Amygdala (tissue), 56 donors: ENCODE data around the gene ADD2.

Source experiments
- DNase-seq, 56 donors: peaks; one replicate each; lab custom pipeline; 2025; lab: John Stamatoyannopoulos, UW

ADD2 gene

DNA sequence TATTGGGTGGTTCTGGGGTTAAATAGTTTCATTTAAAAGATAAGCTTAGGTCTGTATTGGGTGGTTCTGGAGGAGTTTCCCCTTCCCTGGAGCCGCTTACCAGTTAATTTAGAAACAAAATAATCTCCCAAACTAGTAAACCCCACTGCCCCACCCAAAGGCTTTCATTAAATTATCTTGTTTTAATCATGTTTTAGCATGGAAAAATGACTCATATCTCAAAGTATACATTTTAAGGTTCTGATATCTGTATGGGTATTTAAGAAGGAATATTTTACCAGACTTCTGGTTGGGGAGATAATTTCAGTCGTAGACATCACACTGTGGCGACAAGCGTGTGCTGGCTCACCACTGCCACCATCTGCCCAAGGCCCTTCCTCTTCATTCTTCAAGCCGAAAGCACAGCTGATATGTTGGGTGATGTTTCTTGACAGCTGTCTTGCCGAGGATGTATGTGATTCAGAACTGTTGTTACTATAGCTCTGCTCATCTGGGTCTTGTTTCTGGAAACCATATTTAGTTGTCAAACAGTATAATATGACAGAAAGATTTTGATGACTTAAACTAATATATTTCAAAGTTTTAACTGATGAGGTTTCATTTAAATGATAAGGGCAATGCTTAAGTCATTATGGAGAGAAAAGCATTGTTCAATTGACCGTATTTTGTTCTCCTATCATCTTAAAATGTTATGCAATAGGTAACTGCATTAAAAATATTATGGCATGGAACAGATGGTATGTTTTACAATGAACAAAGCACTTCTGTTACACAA lies 17.3 kb upstream of the ADD2 start:
- peak in 26 of 56 donors; percentile 2 to 70 (median 24) for DNase-seq

DNA sequence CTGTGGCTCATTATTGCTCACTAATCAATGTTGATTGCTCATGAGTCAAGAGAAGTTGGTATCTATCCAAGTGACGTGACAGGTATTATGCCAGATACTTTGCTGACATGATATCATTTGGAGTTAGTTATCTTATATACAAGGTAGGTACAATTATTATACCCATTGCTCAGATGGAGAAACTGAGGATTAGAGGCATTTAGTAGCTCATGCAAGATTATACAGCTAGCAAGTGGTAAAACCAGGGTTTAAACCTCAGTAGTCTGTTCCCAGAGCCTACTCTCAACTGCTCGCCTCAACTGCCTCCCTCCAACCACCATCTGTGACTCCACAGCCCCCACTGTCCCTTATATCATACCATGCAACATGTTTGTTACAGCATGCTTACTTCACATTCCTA lies 16.3 kb upstream of the ADD2 start:
- DNase-seq = no peak

DNA sequence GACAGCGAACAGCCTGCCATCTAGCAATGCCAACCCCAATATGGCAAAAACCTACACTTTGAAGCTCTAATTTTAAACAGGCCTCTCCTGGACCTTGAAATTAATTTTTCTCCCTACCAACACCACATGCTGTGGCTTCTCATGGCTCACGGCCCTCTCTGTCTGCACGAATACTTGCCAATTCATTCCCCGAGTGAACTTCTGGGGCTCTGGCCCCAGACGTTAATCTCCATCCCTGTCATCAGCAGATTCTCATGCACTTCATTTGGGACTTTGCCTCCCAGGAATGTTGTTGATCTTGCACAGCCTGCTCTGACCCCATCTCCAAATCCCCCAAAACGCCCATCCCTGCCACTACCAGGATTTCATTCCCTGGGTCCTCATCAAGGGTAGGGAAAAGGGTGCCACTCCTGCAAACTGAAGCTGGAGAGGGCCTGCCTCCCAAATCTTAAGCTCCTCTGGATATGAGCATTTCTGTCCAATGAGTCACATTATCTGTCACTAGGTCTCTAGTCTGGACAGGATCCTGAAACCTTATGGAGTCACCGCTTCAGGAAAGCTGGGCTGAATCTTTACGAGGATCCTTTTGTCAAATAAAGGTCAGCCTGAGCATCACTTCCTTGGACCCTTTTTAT lies 12.0 kb upstream of the ADD2 start:
- no peak for DNase-seq

DNA sequence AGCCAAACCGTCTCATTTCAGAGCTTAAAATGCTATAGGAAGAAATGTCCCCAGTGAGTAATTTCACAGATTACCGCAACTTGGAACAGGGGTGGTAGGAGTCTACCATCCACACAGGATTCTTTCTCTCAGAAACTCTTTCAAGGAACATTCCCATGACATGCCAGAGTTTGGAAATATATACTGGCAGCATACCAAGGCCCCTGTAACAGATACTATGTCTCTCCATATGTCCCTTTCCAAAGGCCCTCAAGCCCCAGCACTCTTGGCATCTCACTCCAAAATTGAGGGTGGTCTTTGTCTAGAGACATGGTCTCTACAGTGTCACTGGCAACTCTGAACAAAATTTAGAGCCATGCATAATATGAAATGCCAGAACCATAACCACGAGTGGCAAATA lies 11.5 kb upstream of the ADD2 start:
- DNase-seq = no peak

DNA sequence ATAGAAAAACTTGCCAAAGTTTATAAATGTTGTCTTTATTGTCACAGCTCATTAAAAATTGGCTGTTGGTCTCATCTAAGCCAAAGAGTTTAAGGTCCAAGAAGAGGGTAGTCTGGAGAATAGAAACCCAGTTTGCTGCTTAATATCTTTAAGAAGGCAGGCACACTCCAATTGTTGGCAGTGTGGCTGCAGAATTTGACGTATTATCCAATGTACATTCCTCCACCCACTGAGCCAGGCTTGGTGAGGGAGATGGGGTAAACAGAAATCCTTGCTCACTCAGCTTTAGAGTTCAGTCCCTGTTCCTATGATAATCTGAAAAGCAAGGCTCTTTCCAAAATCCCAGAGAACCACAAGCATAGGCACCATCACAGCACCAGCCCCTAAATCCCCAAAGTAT lies 10.7 kb upstream of the ADD2 start:
- no peak for DNase-seq

DNA sequence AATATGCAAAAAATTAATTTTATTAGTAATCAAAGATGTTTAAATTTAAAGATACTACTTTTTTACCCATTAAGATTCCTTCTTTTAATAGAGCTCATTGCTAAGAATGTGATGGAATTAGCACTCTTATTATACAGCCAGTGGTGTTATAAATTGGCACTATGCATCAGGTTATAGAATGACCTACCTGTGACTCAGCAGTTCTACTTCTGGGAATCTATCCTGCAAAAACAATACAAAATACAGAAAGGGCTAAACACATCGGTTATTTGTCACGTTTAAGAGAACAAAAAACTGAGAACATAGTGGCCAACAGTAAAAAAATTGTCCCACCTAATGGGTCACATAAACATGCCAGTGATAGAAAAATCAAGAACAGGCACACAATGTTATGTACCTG lies 9.4 kb upstream of the ADD2 start:
- DNase-seq = no peak

DNA sequence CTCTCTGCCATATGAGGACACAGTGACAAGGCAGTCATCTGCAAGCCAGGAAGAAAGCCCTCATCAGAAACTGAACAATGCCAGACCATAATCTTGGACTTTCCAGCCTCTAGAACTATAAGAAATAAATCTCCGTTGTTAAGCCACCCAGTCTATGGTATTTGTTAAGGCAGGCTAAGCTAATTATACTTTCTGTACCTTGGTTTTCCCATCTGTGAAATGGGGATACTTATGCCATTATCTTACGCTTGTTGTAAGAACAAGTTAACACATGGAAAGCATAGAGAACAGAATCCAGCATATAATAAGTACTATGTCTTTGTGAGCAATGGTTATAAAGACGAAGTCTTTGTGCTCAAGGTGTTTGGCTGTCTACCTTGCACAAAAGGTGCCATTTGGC lies 8.3 kb upstream of the ADD2 start:
- DNase-seq = no peak

DNA sequence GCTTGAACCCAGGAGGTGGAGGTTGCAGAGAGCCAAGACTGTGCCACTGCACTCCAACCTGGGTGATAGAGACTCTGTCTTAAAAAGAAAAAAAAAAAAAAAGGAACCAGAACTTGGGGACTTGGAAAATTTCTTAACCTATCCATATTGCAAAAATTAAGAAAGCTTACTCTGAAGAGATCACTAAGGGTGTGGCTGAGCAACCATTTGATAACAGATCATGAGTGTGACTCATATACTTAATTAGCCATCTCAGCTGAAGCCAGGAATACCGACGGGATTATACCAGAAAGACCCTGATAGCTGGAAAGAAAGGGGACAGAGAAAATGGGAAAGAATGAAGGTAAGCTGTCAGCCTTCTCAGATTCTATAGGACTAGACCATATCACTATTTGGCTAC lies 7.1 kb upstream of the ADD2 start:
- no peak for DNase-seq

DNA sequence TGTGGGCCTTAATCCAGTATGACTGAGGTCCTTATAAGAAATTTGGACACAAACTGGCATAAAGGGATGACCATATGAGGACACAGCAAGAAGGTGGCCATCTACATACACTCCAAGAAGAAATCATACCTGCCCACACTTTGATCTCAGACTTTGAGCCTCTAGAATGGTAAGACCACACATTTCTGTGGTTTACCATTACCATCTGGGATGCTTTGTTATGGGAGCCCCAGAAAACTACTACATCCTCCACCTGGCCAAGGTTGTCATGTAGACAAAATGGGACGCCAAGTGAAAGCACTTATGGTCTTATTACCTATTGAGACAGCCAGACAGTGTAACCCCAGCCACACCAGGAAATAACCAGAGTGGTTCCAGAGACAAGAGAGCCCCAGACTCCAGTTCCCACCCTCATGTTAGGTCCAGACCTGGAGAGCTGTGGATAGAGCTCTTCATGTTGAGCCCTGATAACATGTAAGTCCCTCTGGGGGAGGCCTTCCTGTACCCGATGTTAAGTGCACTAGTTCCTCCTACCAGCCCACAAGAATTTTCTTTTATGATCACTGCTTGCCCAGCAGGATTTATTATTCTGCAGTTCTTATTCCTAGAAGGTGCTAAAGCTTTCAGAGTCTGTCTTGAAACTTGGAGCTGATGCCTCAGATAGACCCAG lies 4.6 kb upstream of the ADD2 start:
- DNase-seq = no peak

DNA sequence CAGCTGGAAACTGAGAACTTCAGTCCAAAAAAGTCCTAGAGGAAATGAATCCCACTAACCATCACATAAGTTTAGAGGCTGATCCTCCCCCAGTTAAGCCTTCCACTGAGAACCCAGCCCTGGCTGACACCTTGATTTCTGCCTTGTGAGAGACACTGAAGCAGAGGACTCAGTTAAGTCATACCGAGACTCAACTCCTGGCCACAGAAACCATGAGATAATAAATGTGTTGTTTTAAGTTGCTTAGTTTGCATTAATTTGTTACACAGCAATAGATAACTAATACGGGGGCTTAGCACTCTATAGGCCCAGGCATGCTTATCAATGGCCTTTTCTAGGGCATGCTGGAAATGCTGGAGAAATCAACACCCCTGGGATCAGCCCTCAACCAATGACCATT lies 3.4 kb upstream of the ADD2 start:
- DNase-seq = no peak

DNA sequence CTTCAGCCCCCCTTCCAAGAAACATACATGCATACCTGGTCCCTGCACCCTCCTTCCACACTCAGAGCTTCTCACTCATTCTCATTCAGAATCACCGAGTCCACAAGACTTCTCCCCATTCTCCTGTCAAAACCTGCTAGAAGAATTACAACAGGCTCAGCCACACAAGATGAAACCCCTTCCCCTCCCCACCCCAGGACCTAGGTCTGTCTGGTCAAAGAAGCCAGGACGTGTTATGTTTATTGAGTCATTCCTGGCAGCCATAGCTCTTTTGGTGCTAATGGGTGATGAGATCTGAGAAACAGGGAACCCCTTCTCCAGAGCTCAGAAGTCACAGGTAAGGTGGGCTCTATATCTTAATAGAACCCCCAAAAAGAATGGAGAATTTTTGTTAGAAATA lies 1.4 kb upstream of the ADD2 start:
- DNase-seq = no peak

DNA sequence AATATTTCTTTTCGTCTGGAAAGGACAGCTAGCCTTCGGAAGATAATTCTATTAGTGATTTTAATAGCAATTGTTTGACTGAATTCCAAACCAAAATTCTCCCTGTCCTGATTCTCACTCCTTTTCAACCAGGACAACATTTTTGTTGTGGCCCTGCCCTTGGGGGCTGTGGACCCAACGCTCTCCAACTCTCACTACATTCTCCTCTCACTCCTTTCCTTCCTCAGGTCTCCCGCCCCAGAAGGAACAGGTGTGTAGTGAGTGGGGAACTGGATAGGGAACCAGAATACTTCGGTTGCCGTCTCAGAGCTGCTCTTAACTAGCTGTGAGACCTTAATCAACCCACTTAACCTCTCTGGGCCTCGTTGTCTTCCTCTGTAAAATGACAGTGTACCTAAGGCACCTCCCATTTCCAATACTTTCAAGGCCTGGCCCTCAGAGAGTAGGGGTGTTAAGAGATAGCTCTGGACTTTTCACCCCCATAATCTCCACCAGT lies 638 bp upstream of the ADD2 start:
- no peak for DNase-seq

DNA sequence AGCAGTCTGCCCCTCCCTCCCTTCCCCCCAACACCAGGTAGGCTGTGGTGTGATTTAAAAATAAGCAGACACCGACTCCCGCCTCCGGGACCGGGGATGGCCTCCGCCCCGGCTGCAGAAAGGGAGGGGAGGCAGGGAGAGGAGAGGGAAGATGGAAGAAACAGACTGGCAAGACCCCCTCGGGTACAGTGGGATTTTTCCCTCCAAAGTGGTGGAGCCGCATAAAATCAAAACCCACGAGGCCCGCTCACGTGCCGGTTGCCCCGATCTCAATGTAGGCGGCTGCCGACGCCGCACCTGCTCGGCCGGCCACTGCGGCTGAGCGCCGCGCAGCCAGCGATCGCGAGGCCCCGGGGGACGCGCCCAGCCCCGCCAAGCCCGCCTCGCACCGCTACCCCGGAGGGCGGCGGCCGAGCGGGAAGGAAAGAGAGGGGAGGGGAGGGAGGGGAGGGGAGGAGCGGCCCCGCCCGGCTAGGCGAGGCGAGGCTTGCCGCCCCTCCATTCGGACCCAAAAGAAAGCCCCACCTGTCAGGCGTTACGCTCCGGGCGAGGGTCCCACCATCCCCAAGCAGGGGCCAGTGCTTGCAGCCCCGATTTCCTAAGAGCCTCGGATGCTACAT lies 811 bp downstream of the ADD2 start:
- peak in 6 of 56 donors; percentile 3 to 32 (median 22) for DNase-seq

DNA sequence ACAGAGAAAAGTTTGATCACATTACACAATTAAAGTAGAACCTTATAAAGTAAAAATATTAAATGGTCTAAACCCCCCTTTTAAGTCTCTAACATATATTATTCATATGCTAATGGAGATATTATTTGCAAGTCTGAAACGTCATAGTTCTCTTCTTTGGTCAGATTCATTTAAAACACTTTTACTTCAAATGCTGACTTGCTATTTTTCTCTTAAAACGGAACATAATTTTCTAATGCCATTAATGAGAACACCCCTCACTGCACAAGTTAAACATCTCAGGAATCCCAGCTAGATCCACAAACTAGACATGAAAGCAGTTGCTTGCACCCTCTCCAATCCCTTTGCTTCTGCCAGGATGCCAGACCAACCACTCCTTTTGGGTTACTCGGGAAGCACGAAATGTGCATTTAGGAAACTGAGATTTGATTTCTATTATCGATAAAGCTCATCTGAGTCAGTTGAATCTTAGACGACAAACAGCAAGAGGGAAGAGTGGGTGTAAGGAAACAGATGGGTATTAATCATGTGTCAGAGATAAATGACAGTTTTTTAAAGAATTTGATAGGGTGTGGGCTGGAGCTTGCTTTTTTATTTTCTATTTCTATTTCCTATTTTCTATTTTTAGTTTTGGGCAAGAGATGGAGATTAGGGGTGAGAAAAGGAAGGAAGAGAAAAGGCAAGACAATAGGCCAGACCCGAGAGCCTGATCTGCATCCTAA lies 1.5 kb downstream of the ADD2 start:
- no peak for DNase-seq

DNA sequence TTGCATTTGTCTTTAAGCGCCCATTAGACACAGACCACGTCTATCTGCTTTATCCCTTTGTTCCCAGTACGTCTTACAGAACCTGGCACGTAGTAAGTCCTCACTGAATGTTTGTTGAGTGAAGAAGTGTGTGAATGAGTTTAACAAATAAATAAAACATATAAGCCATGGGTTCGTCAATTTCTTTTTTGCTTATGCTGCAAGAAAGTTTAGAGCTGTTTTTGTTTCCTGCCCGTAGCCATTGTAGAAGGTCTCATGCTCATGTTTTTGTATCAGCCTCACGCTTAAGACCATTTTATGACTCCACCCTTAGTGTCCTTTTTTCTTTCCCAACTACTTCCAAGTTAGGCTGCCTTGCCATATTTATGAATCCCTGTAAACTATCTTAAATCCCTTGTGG lies 2.5 kb downstream of the ADD2 start:
- no peak for DNase-seq

DNA sequence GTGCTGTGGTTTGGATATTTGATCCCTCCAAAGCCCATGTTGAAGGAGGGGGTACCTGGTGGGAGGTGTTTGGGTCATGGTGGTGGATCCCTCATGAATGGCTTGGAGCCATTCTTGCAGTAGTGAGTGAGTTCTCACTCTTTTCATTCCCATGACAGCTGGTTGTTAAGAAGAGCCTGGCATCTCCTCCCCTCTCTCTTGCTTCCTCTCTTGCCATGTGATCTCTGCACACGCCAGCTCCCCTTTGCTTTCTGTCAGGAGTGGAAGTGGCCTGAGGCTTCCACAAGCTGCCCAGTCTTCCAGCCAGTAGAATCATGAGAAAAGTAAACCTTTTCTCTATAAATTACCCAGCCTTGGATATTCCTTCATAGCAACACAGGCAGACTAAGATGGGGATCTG lies 8.6 kb downstream of the ADD2 start:
- no peak for DNase-seq

DNA sequence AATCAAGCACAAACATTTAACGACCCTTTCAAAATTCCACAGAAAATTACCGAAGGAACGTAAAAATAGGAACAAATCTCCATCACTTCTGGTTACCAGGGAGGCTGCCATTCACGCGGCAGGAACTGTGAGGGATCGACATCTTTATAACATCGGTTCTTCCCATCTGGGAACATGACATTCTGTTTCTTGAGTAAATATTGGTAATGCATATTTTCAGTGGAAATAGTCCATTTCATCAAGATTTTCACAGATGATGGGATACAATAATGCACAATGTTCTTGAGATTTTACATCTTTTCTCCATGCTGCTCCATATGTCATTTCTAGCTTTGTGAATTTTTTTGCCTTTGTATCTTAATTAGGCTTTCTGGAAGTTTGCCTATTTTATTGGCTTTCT lies 10.0 kb downstream of the ADD2 start:
- DNase-seq = no peak

DNA sequence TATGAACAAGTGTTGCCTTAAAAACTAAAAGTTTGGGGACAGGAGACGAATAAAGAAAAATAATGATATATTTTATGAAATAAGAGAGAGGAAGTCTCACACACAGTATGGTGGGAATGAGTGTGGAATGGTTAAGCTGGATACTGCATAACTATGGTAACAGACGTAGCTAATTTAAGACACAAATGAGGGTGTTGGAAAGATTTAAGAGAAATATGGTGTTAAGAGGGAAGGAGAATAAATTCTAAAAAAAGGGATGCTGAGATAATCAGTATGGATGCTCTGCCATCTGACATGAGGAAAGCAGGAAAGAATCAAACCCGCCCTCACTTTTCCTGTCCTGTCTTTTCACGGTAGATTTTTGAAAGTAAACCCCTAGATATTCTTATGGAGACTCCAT lies 10.6 kb downstream of the ADD2 start:
- DNase-seq = no peak

DNA sequence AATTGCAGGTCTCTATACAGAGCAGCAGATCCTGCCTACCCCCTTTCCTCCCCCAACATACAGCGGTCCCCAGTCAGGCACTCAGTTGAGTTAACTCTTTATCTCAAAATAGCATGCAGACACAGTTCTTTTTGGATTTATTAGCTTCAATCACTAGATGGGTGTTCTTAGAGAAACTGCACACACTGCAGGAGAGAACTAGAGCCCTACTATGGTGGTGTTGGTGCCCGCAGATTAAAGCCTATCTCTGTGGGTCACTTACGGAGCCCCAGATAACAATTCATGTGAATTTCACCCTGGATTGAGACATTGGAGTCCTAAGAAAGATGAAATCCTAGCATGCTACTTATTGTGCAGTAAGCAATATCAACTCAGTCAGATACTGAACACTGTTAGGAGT lies 11.9 kb downstream of the ADD2 start:
- DNase-seq = no peak

DNA sequence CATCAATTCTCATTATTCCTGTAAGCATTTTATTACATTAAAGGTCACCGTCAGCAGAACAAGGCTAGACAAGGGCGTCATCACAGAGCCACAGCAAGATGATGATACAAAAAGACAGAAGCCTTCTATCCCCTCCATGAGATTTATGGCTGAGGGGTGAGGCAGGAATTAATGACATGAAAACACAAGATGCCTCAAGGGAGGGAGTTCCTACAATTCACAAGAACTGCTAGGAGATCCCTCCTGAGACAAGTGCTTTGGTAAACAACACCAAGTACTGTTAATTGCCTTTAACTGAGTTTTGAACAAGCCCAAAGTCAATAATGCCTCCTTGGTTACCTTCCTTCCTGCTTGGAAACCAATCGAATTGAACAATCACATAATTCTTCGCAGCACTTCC lies 14.1 kb downstream of the ADD2 start:
- no peak for DNase-seq

DNA sequence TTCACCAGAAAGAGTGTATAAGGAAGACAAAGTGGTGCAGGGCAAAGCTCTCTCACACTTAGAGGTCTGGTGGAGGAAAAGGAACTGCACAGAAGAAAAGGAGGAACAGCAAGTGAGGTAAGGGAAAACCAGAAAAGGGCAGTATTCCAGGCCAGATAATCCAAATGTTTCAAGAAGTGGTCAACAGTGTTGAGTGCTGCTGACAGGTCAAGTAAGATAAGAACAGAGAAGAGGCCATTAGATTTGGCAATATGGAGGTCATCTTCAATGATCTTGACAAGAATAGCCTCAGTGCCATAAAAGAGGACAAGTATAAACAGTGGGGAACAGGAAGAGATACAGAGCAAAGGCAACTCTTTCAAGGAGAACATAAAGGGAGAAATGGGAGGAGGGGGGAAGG lies 15.0 kb downstream of the ADD2 start:
- no peak for DNase-seq
